Gastrocnemius medialis (tissue), 4 donors: Measurements from ENCODE around the gene RTEL1. TPM values are rescaled to one million over a fixed set of nuclear protein-coding genes. Genes with fewer than 3 reads are reported as not detected.

Experiments
- ATAC-seq, 2 donors: fragments of 150-250 bp; one replicate each; pipeline ENCODE4 v1.9.1; 2016
- DNase-seq, 2 donors: peaks; one replicate each; pipeline ENCODE4 v3.0.0-alpha.2; 2019
- H3K27ac ChIP-seq, 4 donors: fragments of 200-600 bp; sonication (generic); 1 replicate in 1 of 4; 2 replicates in 3 of 4; pipeline ENCODE4 v1.5.1; 2016 to 2018; ENCODE audit warnings: mild to moderate bottlenecking in 2 of 4, moderate library complexity in 1 of 4
- H3K27me3 ChIP-seq, 3 donors: fragments of 200-600 bp; sonication (generic) in 2 of 3; 1 replicate in 1 of 3; 2 replicates in 2 of 3; pipeline versions ENCODE4 v1.5.1 to v1.6.0; 2016 to 2019; ENCODE audit warnings: mild to moderate bottlenecking in 1 of 3, moderate library complexity in 1 of 3
- H3K36me3 ChIP-seq, 2 donors: fragments of 200-600 bp; sonication (generic) in 1 of 2; one replicate each; pipeline ENCODE4 v1.5.1; 2017 to 2018
- H3K4me1 ChIP-seq, 2 donors: fragments of 200-600 bp; sonication (generic) in 1 of 2; one replicate each; pipeline ENCODE4 v1.5.1; 2016 to 2017; ENCODE audit warnings: mild to moderate bottlenecking in 2 of 2
- H3K4me3 ChIP-seq, 4 donors: fragments of 200-600 bp; sonication (generic) in 3 of 4; 1 replicate in 1 of 4; 2 replicates in 3 of 4; pipeline ENCODE4 v1.5.1; 2016 to 2019; ENCODE audit warnings: mild to moderate bottlenecking in 2 of 4
- H3K9me3 ChIP-seq, 3 donors: fragments of 200-600 bp; sonication (generic) in 2 of 3; 1 replicate in 1 of 3; 2 replicates in 2 of 3; pipeline ENCODE4 v1.5.1; 2016 to 2019
- CTCF ChIP-seq, 5 experiments: fragments of 450-650 bp in 3 of 5; fragments of 200-600 bp in 2 of 5; sonication (generic) in 2 of 5; IDR thresholded peaks in 4 of 5; conservative IDR thresholded peaks in 1 of 5; 1 replicate in 4 of 5; 2 replicates in 1 of 5; pipeline ENCODE4 v1.5.1; 2016 to 2019; ENCODE audit warnings: antibody characterized with exemption in 5 of 5, mild to moderate bottlenecking in 3 of 5, moderate library complexity in 3 of 5
- POLR2A ChIP-seq, 2 donors: fragments of 450-650 bp; IDR thresholded peaks; one replicate each; pipeline ENCODE4 v1.6.1; 2017; ENCODE audit warnings: antibody characterized with exemption in 2 of 2, mild to moderate bottlenecking in 2 of 2, moderate library complexity in 2 of 2
- in situ Hi-C, 4 donors: fragments of 200-750 bp; cut with MboI; loops; one replicate each; pipeline versions ENCODE4 v1.15.0 to v1.8.0; 2017; ENCODE audit warnings: low sequenced_read_pairs in 4 of 4
- intact Hi-C: fragments of 100-400 bp; cut with DNase I; formaldehyde crosslinking; loops from one replicate; pipeline ENCODE4 v1.15.1; 2023; ENCODE audit warnings: low total_unique reads
- total RNA-seq, 4 donors: library from RNA; depleted of rRNA; stranded (reverse); fragments of >200 nt; gene quantifications; one replicate each; pipeline versions ENCODE4 v1.1.0 to v1.2.3, GENCODE V29; 2016

RTEL1 gene
- total RNA-seq, 4 donors from 2014 or later: 2.4 to 9.1 (median 6.0) TPM

- intact Hi-C loops (no loop called here), in situ Hi-C loops (no loop called here)
- no peaks in the 10 kb centered on the region for H3K27me3 ChIP-seq
- TF ChIP-seq POLR2A (IDR thresholded peaks at IDR 0.05) (no peak), CTCF (IDR thresholded peaks at IDR 0.05 in 4 of 5, conservative IDR thresholded peaks at IDR 0.05 in 1 of 5) (no peak)
- H3K4me1 ChIP-seq: peaks cover 11 to 23% of the 10 kb centered on the region in 2 donors
- no peak for DNase-seq
- H3K4me3 ChIP-seq: peak overlapping the region; percentile 76 to 90 (median 85)
- H3K36me3 ChIP-seq: peaks cover 0 to 33% of the 10 kb centered on the region in 2 donors
- H3K9me3 ChIP-seq: no peaks in the 10 kb centered on the region
- peak overlapping the region; percentile 80 to 91 (median 90) for H3K27ac ChIP-seq
- ATAC-seq: no peak
Observed at GRCh38 chr20:63706027-63706695, 48.0 kb downstream of the RTEL1 start.

GRCh38 chr20:63706852-63707557 lies 48.9 kb downstream of the RTEL1 start:
- Histone ChIP-seq H3K27ac (peak overlapping the region; percentile 80 to 91 (median 90)), H3K4me1 (peaks cover 11 to 23% of the 10 kb centered on the region in 2 donors), H3K27me3 (no peaks in the 10 kb centered on the region), H3K4me3 (peak overlapping the region; percentile 76 to 90 (median 85)), H3K9me3 (no peaks in the 10 kb centered on the region), H3K36me3 (peaks cover 0 to 42% of the 10 kb centered on the region in 2 donors)
- in situ Hi-C loops: no loop called here
- intact Hi-C loops: loop anchor here (1.0 kb wide), 1 partner anchor 33 kb away; no protein-coding TSS in a partner anchor
- DNase-seq: peak in 1 of 2 donors; percentile 51
- TF ChIP-seq POLR2A (IDR thresholded peaks at IDR 0.05) (no peak), CTCF (IDR thresholded peaks at IDR 0.05 in 4 of 5, conservative IDR thresholded peaks at IDR 0.05 in 1 of 5) (no peak)
- ATAC-seq: peak; percentile 19 to 20

- ATAC-seq (peak; percentile 93 to 95), DNase-seq (peak; percentile 81 to 86)
- in situ Hi-C loops: no loop called here
- H3K27ac ChIP-seq: peak within 1 kb of the TSS; percentile 80 to 91 (median 90)
- peaks cover 0 to 49% of the 10 kb centered on the region in 2 donors for H3K36me3 ChIP-seq
- intact Hi-C loops: loop anchor here (1.0 kb wide), 1 partner anchor 33 kb away; no protein-coding TSS in a partner anchor
- peak within 1 kb of the TSS; percentile 76 to 90 (median 85) for H3K4me3 ChIP-seq
- no peaks in the 10 kb centered on the region for H3K27me3 ChIP-seq
- peaks cover 11 to 23% of the 10 kb centered on the region in 2 donors for H3K4me1 ChIP-seq
- peak in 1 of 5 experiments; percentile 14 for TF ChIP-seq CTCF (IDR thresholded peaks at IDR 0.05 in 4 of 5, conservative IDR thresholded peaks at IDR 0.05 in 1 of 5)
- TF ChIP-seq POLR2A (IDR thresholded peaks at IDR 0.05): peak; percentile 53 to 77
- H3K9me3 ChIP-seq: no peaks in the 10 kb centered on the region
Observed at GRCh38 chr20:63707558-63708300, 49.6 kb downstream of the RTEL1 start, which contains the start of the genes ARFRP1 and ZGPAT. Gene ARFRP1, minus strand, starts transcription at chr20:63707976. Its CDS starts 885 bp downstream, at chr20:63707091. Gene ZGPAT, plus strand, starts transcription at chr20:63708039. Its CDS starts 542 bp downstream, at chr20:63708581.

- H3K4me1 ChIP-seq: peaks cover 11 to 23% of the 10 kb centered on the region in 2 donors
- H3K36me3 ChIP-seq: peaks cover 0 to 50% of the 10 kb centered on the region in 2 donors
- H3K27ac ChIP-seq: peak overlapping the region; percentile 80 to 91 (median 90)
- ATAC-seq: peak in 1 of 2 donors; percentile 8
- TF ChIP-seq POLR2A (IDR thresholded peaks at IDR 0.05) (no peak), CTCF (IDR thresholded peaks at IDR 0.05 in 4 of 5, conservative IDR thresholded peaks at IDR 0.05 in 1 of 5) (no peak)
- DNase-seq: no peak
- in situ Hi-C loops: no loop called here
- no peaks in the 10 kb centered on the region for H3K27me3 ChIP-seq
- H3K9me3 ChIP-seq: no peaks in the 10 kb centered on the region
- intact Hi-C loops: no loop called here
- peak overlapping the region; percentile 76 to 90 (median 85) for H3K4me3 ChIP-seq
Observed at GRCh38 chr20:63708301-63709148, 50.4 kb downstream of the RTEL1 start.
